ENCODE results near the gene CDH23.

Gene CDH23

DNA sequence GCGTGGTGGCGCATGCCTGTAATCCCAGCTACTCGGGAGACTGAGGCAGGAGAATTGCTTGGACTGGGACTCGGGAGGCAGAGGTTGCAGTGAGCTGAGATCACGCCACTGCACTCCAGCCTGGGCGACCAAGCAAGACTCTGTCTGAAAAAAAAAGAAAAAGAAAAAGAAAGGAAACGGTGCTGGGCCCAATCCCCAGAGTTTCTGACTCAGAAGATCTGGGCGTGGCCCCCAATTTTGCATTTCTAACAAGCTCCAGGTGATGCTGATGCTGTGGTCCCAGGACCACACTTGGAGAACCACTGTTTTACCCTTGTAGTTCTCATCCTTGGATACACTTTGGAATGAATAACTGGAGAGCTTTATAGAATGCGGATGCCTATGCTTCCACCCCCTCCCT, 243.9 kb downstream of the CDH23 start:
- Histone ChIP-seq H3K27me3 (ENCODE audit: control insufficient read depth, insufficient read depth, low read length) (no peaks in the 10 kb centered on the region), H3K4me3 (ENCODE audit: low read length) (no peak overlapping the region), H3K36me3 (ENCODE audit: control insufficient read depth, insufficient read depth, low read length) (no peaks in the 10 kb centered on the region), H3K9ac (ENCODE audit: low read length) (no peak overlapping the region), H3K4me1 (ENCODE audit: control insufficient read depth, insufficient read depth, low read length) (no peaks in the 10 kb centered on the region), H3K27ac (ENCODE audit: low read depth, low read length) (no peak overlapping the region)

DNA sequence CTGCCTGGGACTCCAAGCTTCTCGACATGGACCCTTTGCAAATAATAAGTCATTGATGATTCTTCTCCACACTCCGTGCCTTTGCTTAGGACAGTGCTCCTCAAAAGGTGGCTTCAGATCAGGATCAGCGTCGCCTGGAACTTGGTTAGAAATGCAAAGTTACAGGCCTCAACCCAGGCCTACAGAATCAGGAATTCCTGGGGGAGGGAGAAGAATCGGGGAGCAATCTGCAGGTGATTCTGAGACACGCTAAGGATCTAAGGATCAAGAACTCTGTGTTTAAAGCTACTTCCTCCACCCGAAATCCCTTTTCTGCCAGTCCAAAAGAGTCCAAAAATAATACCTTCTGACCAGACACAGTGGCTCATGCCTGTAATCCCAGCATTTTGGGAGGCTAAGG, 244.7 kb downstream of the CDH23 start:
- Histone ChIP-seq H3K27me3 (ENCODE audit: control insufficient read depth, insufficient read depth, low read length) (no peaks in the 10 kb centered on the region), H3K4me1 (ENCODE audit: control insufficient read depth, insufficient read depth, low read length) (no peaks in the 10 kb centered on the region), H3K36me3 (ENCODE audit: control insufficient read depth, insufficient read depth, low read length) (no peaks in the 10 kb centered on the region), H3K9ac (ENCODE audit: low read length) (no peak overlapping the region), H3K27ac (ENCODE audit: low read depth, low read length) (no peak overlapping the region), H3K4me3 (ENCODE audit: low read length) (no peak overlapping the region)

DNA sequence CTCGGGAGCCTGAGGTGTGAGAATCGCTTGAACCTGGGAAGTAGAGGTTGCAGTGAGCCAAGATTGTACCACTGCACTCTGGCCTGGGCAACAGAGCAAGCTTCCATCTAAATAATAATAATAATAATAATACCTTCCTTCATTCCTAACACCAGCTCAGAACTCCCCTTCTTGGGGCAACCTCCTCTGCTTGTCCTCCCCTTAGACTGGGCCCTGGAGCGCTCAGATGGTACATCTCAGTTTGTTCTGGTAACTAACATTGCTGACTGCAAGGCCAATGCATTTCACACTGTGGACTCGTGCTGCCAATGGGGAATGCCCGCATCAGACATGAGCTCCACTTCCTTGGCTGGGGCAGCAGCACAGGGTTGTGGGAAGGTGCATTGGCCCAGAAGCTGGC, 245.3 kb downstream of the CDH23 start:
- Histone ChIP-seq H3K27me3 (ENCODE audit: control insufficient read depth, insufficient read depth, low read length) (no peaks in the 10 kb centered on the region), H3K36me3 (ENCODE audit: control insufficient read depth, insufficient read depth, low read length) (no peaks in the 10 kb centered on the region), H3K9ac (ENCODE audit: low read length) (no peak overlapping the region), H3K27ac (ENCODE audit: low read depth, low read length) (no peak overlapping the region), H3K4me3 (ENCODE audit: low read length) (no peak overlapping the region), H3K4me1 (ENCODE audit: control insufficient read depth, insufficient read depth, low read length) (no peaks in the 10 kb centered on the region)

DNA sequence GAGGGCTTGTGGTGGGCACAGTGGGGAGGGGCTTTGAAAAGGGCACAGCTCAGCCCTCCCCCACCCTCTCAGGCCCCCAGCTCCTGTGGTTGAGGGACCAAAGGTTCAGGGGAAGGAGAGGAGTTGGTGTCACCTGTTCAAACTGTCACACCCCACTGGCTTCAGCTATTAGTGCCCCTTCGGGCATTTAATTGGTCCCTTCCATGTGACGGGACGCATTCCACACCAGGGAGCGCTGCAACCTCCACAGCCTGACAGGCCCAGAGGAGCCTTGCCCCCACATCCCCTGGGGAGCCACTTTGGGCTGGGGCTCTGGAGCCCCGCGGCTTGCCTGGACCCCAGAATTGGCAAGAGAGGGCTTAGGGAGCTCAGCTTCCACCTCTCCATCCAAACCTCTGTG, 247.2 kb downstream of the CDH23 start:
- Histone ChIP-seq H3K27ac (ENCODE audit: low read depth, low read length) (no peak overlapping the region), H3K9ac (ENCODE audit: low read length) (no peak overlapping the region), H3K27me3 (ENCODE audit: control insufficient read depth, insufficient read depth, low read length) (no peaks in the 10 kb centered on the region), H3K36me3 (ENCODE audit: control insufficient read depth, insufficient read depth, low read length) (no peaks in the 10 kb centered on the region), H3K4me3 (ENCODE audit: low read length) (no peak overlapping the region), H3K4me1 (ENCODE audit: control insufficient read depth, insufficient read depth, low read length) (no peaks in the 10 kb centered on the region)

DNA sequence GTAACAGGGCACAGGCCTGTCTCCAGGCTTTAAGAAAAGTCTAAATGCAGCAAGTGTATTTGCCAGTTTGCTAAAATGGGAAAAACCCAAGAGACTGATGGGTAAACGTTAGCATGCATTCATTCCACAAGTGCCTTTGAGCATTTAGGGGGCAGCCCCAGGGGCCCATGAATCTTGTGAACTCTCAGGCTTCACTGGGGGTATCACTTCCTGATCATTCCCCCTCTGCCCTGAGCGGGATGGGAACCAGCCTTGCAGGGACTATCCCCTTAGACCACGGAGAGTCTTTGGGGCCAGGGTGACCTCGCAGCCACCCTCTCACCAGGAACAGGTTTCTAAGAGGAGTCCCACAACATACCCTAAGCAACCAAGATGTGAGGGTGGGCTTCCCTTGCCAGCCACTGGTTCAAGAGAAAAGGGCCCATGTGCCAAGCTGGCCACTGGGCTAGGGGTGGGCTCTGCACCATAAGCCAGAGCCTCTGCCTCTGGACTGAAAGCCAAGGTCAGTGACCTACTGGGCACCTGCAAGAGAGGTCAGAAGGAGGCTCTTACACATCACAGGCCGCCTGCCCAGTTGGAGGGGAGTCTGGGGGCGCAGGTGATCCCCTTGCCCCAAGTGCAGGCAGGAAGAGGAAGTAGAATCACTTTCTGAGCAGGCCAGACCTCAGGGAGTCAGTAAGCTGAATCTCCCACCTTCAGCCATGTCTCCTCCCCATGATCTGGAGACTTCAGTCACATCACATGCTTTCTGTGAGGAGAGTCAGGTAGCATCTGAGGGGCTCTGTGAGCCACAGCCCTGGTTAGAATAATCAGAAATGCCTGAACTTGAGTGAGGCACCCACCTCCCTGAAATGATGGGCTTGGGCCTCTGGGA, 247.8 kb downstream of the CDH23 start:
- H3K9ac ChIP-seq (ENCODE audit: low read length), result no peak overlapping the region

DNA sequence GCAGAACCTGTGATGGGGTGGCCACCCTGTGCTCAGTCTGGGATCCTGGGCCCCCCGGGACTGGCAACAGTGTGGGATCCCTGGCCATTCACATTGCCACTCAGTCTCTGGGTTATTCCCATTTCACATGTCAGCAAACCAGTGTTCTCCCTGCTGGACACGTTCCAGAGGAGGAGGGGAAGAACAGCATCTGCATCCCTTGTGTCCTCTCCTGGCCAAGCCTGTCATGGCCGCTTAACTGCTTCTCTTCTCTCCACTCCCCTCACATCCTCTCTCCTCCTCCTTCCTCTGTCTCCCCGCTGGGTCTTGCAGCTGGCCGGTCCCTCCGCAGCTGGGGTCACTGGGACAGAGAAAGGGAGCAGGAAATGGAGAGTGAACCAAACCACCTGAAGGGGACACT, 248.5 kb downstream of the CDH23 start:
- Histone ChIP-seq H3K9ac (ENCODE audit: low read length) (no peak overlapping the region), H3K27me3 (ENCODE audit: control insufficient read depth, insufficient read depth, low read length) (no peaks in the 10 kb centered on the region), H3K27ac (ENCODE audit: low read depth, low read length) (no peak overlapping the region), H3K4me1 (ENCODE audit: control insufficient read depth, insufficient read depth, low read length) (no peaks in the 10 kb centered on the region), H3K4me3 (ENCODE audit: low read length) (no peak overlapping the region), H3K36me3 (ENCODE audit: control insufficient read depth, insufficient read depth, low read length) (no peaks in the 10 kb centered on the region)

More for the DNA sequence above, 247.8 kb downstream of the CDH23 start:
- no peaks in the 10 kb centered on the region for H3K36me3 ChIP-seq (ENCODE audit: control insufficient read depth, insufficient read depth, low read length)
- H3K27ac ChIP-seq (ENCODE audit: low read depth, low read length), result no peak overlapping the region
- H3K4me1 ChIP-seq (ENCODE audit: control insufficient read depth, insufficient read depth, low read length), result no peaks in the 10 kb centered on the region
- no peak overlapping the region for H3K4me3 ChIP-seq (ENCODE audit: low read length)
- no peaks in the 10 kb centered on the region for H3K27me3 ChIP-seq (ENCODE audit: control insufficient read depth, insufficient read depth, low read length)

DNA sequence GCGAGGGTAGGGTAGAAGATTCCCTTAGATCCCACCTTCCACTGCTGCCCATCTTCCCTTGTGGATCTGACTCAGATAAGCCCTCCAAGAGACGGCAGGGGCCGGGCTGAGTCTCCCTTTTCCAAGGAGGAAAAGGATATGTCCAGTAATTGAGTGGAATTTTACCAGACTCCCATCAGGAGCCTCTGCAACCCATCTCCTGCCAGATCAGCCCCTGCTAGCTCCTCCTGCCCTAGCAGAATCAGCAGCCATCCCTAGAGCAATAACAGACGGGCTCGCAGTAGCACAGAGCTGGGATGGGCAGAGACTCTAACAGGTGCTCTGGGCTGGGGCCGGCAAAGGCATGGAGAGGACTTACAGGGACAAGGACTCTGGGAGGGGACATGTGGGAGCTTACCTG, 249.3 kb downstream of the CDH23 start:
- Histone ChIP-seq H3K27ac (ENCODE audit: low read depth, low read length) (no peak overlapping the region), H3K27me3 (ENCODE audit: control insufficient read depth, insufficient read depth, low read length) (no peaks in the 10 kb centered on the region), H3K36me3 (ENCODE audit: control insufficient read depth, insufficient read depth, low read length) (no peaks in the 10 kb centered on the region), H3K9ac (ENCODE audit: low read length) (no peak overlapping the region), H3K4me3 (ENCODE audit: low read length) (no peak overlapping the region), H3K4me1 (ENCODE audit: control insufficient read depth, insufficient read depth, low read length) (no peaks in the 10 kb centered on the region)

DNA sequence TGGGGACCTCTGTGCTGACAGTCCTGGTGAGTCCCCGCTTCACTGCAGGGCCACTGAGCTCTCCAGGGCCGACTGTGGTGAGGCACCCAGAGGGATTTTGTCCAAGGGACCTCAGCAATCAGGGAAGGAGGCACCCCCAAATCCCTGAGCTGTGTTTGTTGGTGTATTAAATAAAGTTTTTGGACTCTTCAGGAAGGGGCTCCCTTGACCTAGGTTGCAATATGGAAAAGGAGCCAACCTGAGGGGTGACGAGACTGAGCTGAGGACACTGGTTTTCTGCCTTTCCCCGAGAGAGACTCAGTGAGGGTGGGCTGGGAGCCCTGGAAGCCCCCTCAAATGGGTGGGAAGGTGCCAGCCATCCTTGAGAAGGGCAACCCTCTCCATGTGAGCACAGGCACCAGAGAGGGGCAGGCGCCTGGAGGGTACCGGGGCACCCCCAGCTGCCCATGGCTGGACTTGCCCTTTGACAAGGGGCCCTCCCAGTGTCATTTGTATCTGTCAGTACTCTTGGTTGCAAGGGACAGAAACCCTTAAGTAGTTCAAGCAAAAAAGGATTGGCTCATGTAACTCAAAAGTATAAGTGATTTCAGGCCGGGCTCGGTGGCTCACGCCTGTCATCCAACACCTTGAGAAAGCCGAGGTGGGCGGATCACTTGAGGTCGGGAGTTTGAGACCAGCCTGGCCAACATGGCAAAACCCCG, 250.0 kb downstream of the CDH23 start:
- Histone ChIP-seq H3K4me1 (ENCODE audit: control insufficient read depth, insufficient read depth, low read length) (no peaks in the 10 kb centered on the region), H3K4me3 (ENCODE audit: low read length) (no peak overlapping the region), H3K27ac (ENCODE audit: low read depth, low read length) (no peak overlapping the region), H3K36me3 (ENCODE audit: control insufficient read depth, insufficient read depth, low read length) (no peaks in the 10 kb centered on the region), H3K27me3 (ENCODE audit: control insufficient read depth, insufficient read depth, low read length) (no peaks in the 10 kb centered on the region), H3K9ac (ENCODE audit: low read length) (no peak overlapping the region)

DNA sequence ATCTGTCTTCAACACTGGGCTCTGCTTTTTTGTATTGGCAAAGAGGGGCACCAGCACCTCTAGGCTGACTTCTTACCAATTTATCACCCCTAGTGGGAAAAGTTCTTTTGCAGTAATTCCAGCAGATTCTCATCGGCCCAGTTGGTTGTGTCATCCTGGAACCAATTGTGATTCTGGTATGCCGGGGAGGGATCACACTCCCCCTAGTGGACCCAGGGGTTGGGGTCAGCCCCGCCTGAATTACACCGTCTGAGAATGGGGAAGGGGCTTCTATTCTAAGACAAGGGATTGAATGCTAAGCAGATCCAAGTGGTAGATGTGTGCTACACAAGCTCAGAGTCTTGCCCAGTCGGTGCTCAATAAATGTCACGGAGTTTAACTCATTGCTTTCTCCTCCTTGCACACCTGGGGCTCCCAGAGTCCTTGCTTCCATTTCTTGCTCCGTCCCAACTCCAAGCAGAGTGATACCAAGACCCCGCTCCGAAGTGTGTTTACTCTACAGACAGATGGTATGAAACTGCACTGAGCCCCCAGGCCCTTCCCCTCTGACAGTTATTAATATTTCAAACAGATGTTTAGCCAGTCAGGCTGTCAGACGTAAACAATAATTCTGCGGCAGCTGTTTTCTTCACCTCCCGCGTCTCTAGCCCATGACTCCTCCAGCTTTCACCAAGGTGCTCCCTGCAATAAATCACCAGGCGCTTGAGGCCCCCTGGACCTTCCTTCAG, 251.0 kb downstream of the CDH23 start:
- Histone ChIP-seq H3K4me1 (ENCODE audit: control insufficient read depth, insufficient read depth, low read length) (no peaks in the 10 kb centered on the region), H3K27me3 (ENCODE audit: control insufficient read depth, insufficient read depth, low read length) (no peaks in the 10 kb centered on the region), H3K4me3 (ENCODE audit: low read length) (no peak overlapping the region), H3K36me3 (ENCODE audit: control insufficient read depth, insufficient read depth, low read length) (no peaks in the 10 kb centered on the region), H3K9ac (ENCODE audit: low read length) (no peak overlapping the region), H3K27ac (ENCODE audit: low read depth, low read length) (no peak overlapping the region)

DNA sequence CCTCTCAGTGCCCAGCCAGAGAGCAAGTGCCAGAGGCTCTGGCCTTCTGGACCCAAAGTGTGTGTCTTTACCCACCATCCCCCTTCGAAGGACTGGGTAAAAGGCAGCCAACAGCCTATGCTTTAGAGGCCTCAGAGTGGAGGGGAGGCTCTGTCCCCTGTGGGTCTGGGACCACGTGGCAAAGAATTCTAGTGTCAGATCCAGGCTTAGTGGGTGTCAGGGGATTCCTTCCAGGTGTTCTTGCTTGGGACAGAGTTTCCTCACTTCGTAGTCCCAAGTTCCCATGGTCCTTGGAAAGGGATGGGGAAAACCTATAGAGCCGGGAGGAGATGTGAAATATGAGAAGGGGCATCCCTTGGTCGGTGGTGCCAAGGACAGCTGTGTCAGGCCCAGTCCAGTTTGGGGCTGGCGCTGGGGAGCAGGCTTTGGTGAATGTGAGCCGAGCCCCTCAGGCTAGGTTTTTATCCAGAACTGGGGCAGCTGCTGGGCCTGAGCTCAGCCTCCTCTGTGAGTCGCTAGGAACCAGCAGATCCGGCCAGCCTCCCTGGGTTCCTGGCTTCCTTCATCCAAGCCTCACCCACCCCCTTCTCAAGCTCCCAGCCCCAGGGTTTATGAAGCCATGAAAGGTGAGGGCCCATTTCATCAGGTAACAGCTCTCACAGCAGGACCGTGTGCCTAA, 251.7 kb downstream of the CDH23 start:
- no peaks in the 10 kb centered on the region for H3K36me3 ChIP-seq (ENCODE audit: control insufficient read depth, insufficient read depth, low read length)
- H3K9ac ChIP-seq (ENCODE audit: low read length), result no peak overlapping the region
- H3K27ac ChIP-seq (ENCODE audit: low read depth, low read length), result no peak overlapping the region
- no peaks in the 10 kb centered on the region for H3K4me1 ChIP-seq (ENCODE audit: control insufficient read depth, insufficient read depth, low read length)
- no peaks in the 10 kb centered on the region for H3K27me3 ChIP-seq (ENCODE audit: control insufficient read depth, insufficient read depth, low read length)
- no peak overlapping the region for H3K4me3 ChIP-seq (ENCODE audit: low read length)

DNA sequence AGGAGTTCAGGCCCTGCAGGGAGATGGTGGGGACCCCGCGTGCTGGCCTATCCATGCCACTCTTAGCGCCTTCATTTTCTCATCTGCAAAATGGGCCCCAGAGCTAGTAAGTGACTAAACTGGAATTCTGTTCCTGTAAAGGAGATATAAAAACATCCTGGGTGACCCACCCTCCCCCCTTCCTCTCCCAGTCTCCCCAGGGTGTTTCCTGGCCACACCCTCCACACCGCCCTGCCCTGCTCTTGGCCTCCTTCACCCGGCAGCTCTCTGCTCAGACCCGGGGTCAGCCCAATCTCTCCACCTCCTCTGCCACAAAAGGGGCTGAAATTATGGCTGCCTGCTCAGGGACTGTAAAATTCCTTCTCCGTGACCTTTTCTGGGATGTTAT, 252.2 kb downstream of the CDH23 start:
- no peaks in the 10 kb centered on the region for H3K27me3 ChIP-seq (ENCODE audit: control insufficient read depth, insufficient read depth, low read length)
- no peak overlapping the region for H3K27ac ChIP-seq (ENCODE audit: low read depth, low read length)
- H3K9ac ChIP-seq (ENCODE audit: low read length), result no peak overlapping the region
- H3K4me1 ChIP-seq (ENCODE audit: control insufficient read depth, insufficient read depth, low read length), result no peaks in the 10 kb centered on the region
- H3K4me3 ChIP-seq (ENCODE audit: low read length), result no peak overlapping the region
- no peaks in the 10 kb centered on the region for H3K36me3 ChIP-seq (ENCODE audit: control insufficient read depth, insufficient read depth, low read length)

DNA sequence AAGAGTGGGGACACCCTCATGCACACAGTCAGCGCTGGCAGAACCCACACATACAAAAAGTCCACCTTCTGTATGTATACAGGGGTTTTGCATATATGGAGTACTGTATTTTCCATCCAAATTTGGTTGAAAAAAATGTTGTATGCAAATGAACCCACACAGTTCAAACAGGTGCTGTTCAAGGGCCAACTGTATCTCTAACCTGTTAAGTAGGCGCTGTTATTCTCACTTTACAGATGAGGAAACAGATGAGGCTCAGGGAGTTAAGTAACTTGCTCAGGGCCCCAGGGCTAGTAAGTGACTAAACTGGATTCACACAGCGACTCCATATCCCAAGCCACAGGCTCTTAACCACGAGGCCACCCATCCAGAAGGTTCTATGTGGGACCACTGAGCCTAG, 252.9 kb downstream of the CDH23 start:
- Histone ChIP-seq H3K36me3 (ENCODE audit: control insufficient read depth, insufficient read depth, low read length) (no peaks in the 10 kb centered on the region), H3K27ac (ENCODE audit: low read depth, low read length) (no peak overlapping the region), H3K4me1 (ENCODE audit: control insufficient read depth, insufficient read depth, low read length) (no peaks in the 10 kb centered on the region), H3K4me3 (ENCODE audit: low read length) (no peak overlapping the region), H3K9ac (ENCODE audit: low read length) (no peak overlapping the region), H3K27me3 (ENCODE audit: control insufficient read depth, insufficient read depth, low read length) (no peaks in the 10 kb centered on the region)
